GM19193 (cell line): Measurements from ENCODE around the gene RCC1.

Experiments
- POLR2A ChIP-seq: IDR thresholded peaks from 4 replicates; pipeline ENCODE4 v1.6.1; 2011; ENCODE audit not compliant: insufficient read depth, insufficient read length; ENCODE audit errors: extremely low read depth

The RCC1 gene

GRCh38 chr1:28505406-28506187, at the start of gene RCC1:
Gene RCC1, plus strand, starts transcription at chr1:28506043. Its CDS starts 23,824 bp downstream, at chr1:28529867.
- TF ChIP-seq POLR2A: peak; percentile 98

GRCh38 chr1:28456078-28456477, 49.8 kb upstream of the RCC1 start:
- no peak for TF ChIP-seq POLR2A

GRCh38 chr1:28457678-28458077, 48.2 kb upstream of the RCC1 start:
- no peak for TF ChIP-seq POLR2A

- no peak for TF ChIP-seq POLR2A
These were observed 47.3 kb upstream of the RCC1 start for GRCh38 chr1:28458237-28459228.

- no peak for TF ChIP-seq POLR2A
These were observed 39.5 kb upstream of the RCC1 start for GRCh38 chr1:28466226-28466778.

GRCh38 chr1:28470146-28470545, 35.7 kb upstream of the RCC1 start:
- TF ChIP-seq POLR2A: no peak

GRCh38 chr1:28480308-28480707, 25.5 kb upstream of the RCC1 start:
- TF ChIP-seq POLR2A: no peak

- no peak for TF ChIP-seq POLR2A
These were observed 23.7 kb upstream of the RCC1 start for GRCh38 chr1:28482138-28482537.

- no peak for TF ChIP-seq POLR2A
These were observed 23.1 kb upstream of the RCC1 start for GRCh38 chr1:28482702-28483101.

GRCh38 chr1:28494737-28495136, 11.1 kb upstream of the RCC1 start:
- no peak for TF ChIP-seq POLR2A

- no peak for TF ChIP-seq POLR2A
These were observed 6.3 kb upstream of the RCC1 start for GRCh38 chr1:28499553-28499952.

GRCh38 chr1:28501925-28502324, 3.9 kb upstream of the RCC1 start:
- no peak for TF ChIP-seq POLR2A

GRCh38 chr1:28503117-28503516, 2.7 kb upstream of the RCC1 start:
- no peak for TF ChIP-seq POLR2A

- TF ChIP-seq POLR2A: no peak
These were observed 1.0 kb downstream of the RCC1 start for GRCh38 chr1:28506907-28507246.

GRCh38 chr1:28507247-28507645, 1.4 kb downstream of the RCC1 start:
- TF ChIP-seq POLR2A: peak; percentile 53

- TF ChIP-seq POLR2A: peak; percentile 23
These were observed 2.0 kb downstream of the RCC1 start for GRCh38 chr1:28507646-28508434.

- TF ChIP-seq POLR2A: peak; percentile 66
These were observed 2.6 kb downstream of the RCC1 start for GRCh38 chr1:28508435-28508754.
